Esophagus muscularis mucosa (tissue), 3 donors: ENCODE measurements around the gene CEP131.

Source experiments
- EP300 ChIP-seq: sonication (generic); formaldehyde crosslinking; IDR thresholded peaks from one replicate; pipeline ENCODE4 v1.6.1; 2017; ENCODE audit warnings: antibody characterized with exemption
- TF ChIP-seq, protein P1 (sequence below), 3 experiments: fragments of 200-600 bp in 2 of 3; fragments of 450-650 bp in 1 of 3; sonication (generic) in 2 of 3; IDR thresholded peaks; one replicate each; pipeline ENCODE4 v1.5.1; 2017 to 2019; ENCODE audit warnings: antibody characterized with exemption in 3 of 3, mild to moderate bottlenecking in 2 of 3, moderate library complexity in 1 of 3

DNA sequence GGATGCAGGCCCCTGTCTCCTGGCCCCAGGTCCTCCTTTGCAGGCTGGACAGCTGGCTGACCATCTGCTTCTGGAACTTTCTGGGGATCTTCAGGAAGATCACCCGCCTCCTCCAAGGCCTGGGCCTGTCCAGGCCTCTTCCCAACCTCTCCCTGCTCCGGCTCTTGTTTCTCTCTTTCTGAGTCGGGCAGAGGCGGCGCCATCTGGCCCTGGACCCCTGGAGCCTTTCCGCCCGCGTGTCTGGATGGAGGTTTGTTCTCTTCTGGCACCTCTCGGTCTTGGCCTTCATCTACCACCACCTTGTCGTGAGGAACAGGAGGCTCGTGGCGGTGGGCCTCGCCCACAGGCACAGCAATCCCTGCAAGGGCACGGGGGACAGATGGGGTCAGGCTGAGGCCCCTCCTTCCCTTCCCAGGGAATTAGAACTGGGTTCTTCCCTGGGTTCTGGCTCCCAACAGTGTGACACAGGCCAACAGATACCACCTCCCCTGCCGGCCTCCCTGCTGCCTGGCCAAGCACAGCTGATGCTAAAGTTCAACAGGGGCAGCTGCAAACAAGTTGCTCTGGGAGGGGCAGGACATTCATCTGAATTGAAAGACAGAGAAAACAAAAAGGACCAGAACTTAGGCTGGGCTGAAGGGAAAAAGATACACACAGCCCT lies 29.7 kb upstream of the CEP131 start:
- TF ChIP-seq, protein P1, sequence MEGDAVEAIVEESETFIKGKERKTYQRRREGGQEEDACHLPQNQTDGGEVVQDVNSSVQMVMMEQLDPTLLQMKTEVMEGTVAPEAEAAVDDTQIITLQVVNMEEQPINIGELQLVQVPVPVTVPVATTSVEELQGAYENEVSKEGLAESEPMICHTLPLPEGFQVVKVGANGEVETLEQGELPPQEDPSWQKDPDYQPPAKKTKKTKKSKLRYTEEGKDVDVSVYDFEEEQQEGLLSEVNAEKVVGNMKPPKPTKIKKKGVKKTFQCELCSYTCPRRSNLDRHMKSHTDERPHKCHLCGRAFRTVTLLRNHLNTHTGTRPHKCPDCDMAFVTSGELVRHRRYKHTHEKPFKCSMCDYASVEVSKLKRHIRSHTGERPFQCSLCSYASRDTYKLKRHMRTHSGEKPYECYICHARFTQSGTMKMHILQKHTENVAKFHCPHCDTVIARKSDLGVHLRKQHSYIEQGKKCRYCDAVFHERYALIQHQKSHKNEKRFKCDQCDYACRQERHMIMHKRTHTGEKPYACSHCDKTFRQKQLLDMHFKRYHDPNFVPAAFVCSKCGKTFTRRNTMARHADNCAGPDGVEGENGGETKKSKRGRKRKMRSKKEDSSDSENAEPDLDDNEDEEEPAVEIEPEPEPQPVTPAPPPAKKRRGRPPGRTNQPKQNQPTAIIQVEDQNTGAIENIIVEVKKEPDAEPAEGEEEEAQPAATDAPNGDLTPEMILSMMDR (IDR thresholded peaks at IDR 0.05) = no peak
- TF ChIP-seq EP300 = no peak
